ENCODE measurements around the gene POLR1A.

DNA sequence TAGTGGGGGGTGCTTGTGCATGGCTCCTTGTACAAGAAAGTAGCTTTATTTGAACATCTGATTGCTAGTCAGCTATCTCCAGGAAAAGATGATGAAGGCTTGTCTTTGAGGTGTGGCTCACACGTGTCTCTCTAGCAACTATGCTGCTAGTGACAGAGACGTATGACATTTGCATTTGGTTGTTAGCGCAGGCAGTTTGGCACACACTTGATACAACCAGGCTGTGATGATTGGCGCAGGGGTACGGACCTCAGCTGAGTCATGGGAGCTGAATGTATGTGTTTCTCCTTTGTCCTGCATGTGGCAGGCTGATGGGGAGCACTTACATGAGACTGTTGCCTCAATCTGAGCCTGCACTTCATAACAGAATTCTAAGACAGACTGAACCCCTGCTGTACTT, 30.0 kb upstream of the POLR1A start:
- TF ChIP-seq, protein P1, sequence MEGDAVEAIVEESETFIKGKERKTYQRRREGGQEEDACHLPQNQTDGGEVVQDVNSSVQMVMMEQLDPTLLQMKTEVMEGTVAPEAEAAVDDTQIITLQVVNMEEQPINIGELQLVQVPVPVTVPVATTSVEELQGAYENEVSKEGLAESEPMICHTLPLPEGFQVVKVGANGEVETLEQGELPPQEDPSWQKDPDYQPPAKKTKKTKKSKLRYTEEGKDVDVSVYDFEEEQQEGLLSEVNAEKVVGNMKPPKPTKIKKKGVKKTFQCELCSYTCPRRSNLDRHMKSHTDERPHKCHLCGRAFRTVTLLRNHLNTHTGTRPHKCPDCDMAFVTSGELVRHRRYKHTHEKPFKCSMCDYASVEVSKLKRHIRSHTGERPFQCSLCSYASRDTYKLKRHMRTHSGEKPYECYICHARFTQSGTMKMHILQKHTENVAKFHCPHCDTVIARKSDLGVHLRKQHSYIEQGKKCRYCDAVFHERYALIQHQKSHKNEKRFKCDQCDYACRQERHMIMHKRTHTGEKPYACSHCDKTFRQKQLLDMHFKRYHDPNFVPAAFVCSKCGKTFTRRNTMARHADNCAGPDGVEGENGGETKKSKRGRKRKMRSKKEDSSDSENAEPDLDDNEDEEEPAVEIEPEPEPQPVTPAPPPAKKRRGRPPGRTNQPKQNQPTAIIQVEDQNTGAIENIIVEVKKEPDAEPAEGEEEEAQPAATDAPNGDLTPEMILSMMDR (IDR thresholded peaks at IDR 0.05; ENCODE audit: poor library complexity), result no peak
- TF ChIP-seq EZH2phosphoT487 (IDR thresholded peaks at IDR 0.05; ENCODE audit: low read depth, severe bottlenecking, unreplicated experiment), result no peak
